GM18951 (cell line): ENCODE measurements around the gene MS4A15.

ENCODE experiments used
- POLR2A ChIP-seq: IDR thresholded peaks from 4 replicates; pipeline ENCODE4 v1.6.1; 2011; ENCODE audit warnings: mild to moderate bottlenecking; ENCODE audit not compliant: insufficient read length, insufficient read depth; ENCODE audit errors: extremely low read depth
- in situ Hi-C: fragments of 300-500 bp; cut with MboI; formaldehyde crosslinking; loops from one replicate; pipeline ENCODE4 v1.12.0; 2022; ENCODE audit warnings: low sequenced_read_pairs, mixed read lengths, inconsistent platforms; ENCODE audit not compliant: unreplicated experiment

The MS4A15 gene

GRCh38 chr11:60786811-60787567, 30.3 kb downstream of the MS4A15 start:
- in situ Hi-C loops = no loop called here

GRCh38 chr11:60788401-60789125, 31.9 kb downstream of the MS4A15 start:
- in situ Hi-C loops = no loop called here
- TF ChIP-seq POLR2A = no peak

More at GRCh38 chr11:60786811-60787567, 30.3 kb downstream of the MS4A15 start:
- no peak for TF ChIP-seq POLR2A

- in situ Hi-C loops = no loop called here
- no peak for TF ChIP-seq POLR2A
Observed at GRCh38 chr11:60790726-60791125, 34.1 kb downstream of the MS4A15 start.

GRCh38 chr11:60791153-60791933, 34.7 kb downstream of the MS4A15 start:
- in situ Hi-C loops = no loop called here
- TF ChIP-seq POLR2A = no peak

- in situ Hi-C loops = no loop called here
- no peak for TF ChIP-seq POLR2A
Observed at GRCh38 chr11:60792521-60792920, 35.9 kb downstream of the MS4A15 start.

GRCh38 chr11:60795291-60795690, 38.6 kb downstream of the MS4A15 start:
- no peak for TF ChIP-seq POLR2A
- in situ Hi-C loops = no loop called here

GRCh38 chr11:60797846-60798630, 41.4 kb downstream of the MS4A15 start:
- TF ChIP-seq POLR2A = no peak

GRCh38 chr11:60798631-60799030, 42.0 kb downstream of the MS4A15 start:
- TF ChIP-seq POLR2A = no peak

More at GRCh38 chr11:60797846-60798630, 41.4 kb downstream of the MS4A15 start:
- in situ Hi-C loops = no loop called here

GRCh38 chr11:60801194-60801593, 44.5 kb downstream of the MS4A15 start:
- in situ Hi-C loops = no loop called here
- TF ChIP-seq POLR2A = no peak

More at GRCh38 chr11:60798631-60799030, 42.0 kb downstream of the MS4A15 start:
- in situ Hi-C loops = no loop called here

- TF ChIP-seq POLR2A = no peak
- in situ Hi-C loops = no loop called here
Observed at GRCh38 chr11:60803273-60803936, 46.7 kb downstream of the MS4A15 start.

GRCh38 chr11:60809249-60809648, 52.6 kb downstream of the MS4A15 start:
- TF ChIP-seq POLR2A = no peak
- in situ Hi-C loops = no loop called here

GRCh38 chr11:60809691-60810090, 53.0 kb downstream of the MS4A15 start:
- in situ Hi-C loops = no loop called here

More at GRCh38 chr11:60809691-60810090, 53.0 kb downstream of the MS4A15 start:
- TF ChIP-seq POLR2A = no peak
